Limb (tissue), 2 donors: Measurements from ENCODE around the gene PGAP1.
"Not testable (repeated sequence)": the region's sequence is repeated elsewhere in the genome, so short reads cannot be mapped to it uniquely, and the experiment has no call there.

Source experiments
- DNase-seq, 2 donors: peaks; one replicate each; pipeline ENCODE4 v3.0.0-alpha.2; 2016; ENCODE audit errors: extremely low spot score in 2 of 2

The PGAP1 gene

DNA sequence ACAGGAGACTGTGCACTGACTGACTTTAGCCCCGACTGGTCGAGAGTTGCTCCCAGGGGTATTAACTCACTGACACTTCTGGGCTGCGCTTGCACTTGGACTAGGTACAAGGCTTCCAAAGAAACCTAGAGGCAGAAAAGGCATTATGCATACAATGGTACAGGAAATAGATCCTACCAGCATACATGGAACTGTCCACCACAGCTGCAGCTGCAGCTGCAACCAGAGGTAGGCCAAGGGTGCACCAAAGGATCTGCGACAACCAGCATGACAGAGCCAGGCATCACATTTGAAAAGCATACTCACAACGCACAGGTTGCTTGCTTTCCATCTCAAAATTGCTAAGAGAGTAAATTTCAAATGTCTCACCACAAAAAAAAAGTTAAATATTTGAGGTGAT, 22.6 kb upstream of the PGAP1 start:
- DNase-seq = no peak

DNA sequence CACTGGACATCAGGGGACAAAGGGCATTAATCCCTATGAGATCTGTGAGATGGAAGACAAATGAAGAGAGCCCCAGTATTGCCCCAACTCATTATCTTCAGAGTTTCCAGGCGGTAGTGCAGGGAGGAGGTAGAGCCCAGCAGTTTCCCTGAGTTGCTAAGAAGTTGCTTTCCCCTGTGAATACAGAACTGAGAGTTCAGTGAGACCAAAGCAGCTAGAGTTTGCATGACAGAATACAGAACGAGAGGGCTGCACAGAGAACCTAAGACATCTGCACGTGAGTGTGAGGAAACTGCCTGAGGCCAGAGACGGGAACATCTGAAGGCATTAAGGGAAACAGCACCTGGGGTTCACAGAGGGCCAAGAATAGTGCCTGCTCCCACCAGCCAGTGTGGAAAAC, 18.1 kb upstream of the PGAP1 start:
- DNase-seq = no peak

DNA sequence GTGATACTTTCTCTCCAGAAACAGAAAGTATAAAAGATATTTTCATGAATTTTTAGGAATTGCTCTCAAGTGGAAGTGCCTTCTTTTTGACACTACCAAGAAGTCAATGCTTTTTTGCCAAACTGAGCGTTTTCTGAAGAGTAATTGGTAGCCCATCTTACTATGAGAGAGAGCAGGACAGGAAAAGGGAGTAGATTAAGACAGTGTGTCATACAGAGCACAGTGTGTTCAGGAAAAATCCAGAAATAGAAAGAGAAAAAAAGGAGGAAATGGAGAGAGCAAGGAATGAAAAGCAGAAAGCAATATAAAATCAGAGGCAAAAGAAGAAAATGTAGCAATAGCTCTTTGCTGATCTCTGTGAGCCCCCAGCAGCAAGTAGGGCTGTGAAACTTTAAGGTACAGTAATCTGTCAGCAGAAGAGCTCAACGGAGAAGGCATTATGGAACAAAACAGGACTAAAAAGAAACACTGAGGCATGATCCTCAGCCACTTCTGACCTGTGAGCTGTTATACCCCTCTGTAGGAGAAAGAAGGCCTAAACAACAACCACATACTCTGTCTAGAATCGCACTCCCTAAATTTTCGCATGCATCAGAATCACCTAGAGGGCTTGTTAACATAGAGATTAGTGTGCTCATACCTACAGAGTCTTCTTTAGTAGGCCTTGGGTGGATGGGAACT, 15.0 kb upstream of the PGAP1 start:
- DNase-seq = no peak

DNA sequence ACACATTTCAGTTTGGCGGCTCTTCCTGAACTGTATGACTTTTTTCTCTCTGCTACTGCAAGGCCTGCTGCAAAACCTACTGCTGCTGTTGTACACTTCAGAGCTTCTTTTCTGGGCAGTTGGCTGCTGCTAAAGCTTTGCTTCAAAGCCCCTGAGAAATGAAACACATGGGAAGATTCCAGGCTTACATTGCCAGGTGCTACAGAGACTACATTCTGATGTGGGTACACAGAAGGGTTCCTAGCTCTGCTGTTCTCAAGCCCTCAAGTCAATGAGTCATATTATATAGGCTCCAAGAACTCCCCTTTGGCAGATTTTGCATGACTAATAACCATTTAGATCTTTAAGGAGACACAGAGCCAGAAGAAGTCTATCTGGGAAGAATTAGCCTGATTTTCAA, 12.9 kb upstream of the PGAP1 start:
- DNase-seq = no peak

DNA sequence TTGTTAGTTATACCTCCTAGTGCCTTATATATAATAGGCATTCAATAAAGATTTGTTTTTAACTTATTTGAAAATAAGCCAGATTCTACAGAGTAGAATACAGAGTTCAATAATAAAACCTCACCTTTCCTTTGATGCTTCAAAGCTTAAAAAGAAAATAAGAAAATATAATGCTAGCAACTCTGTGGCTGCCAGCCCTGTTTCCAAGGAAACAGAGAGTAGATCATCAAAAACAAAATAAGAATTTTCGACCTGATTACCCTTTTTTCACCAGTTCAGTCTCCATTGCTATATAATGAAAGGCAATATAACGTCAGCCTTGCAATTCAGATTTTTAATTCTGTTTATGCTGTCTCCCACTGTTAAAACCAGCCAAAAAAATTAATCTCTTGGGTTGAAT, 8.9 kb upstream of the PGAP1 start:
- no peak for DNase-seq

DNA sequence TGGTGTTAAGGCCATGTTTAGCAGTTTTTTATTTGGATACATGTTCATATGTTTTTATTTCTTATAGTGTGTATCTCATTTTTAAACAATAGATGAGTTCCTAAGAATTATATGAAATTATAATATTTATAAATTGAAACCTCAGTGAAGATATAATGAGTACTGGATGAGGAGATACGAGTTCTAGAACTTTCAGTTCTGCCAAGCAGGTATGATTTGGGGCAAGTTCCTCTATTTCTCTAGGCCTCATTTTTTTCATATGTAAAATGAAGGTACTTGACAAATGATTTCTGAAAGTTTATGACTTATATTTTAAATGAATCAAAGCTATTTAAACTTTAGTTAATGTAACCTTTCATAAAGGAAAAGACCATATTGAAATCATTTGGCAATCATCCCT, 8.2 kb upstream of the PGAP1 start:
- DNase-seq = no peak

DNA sequence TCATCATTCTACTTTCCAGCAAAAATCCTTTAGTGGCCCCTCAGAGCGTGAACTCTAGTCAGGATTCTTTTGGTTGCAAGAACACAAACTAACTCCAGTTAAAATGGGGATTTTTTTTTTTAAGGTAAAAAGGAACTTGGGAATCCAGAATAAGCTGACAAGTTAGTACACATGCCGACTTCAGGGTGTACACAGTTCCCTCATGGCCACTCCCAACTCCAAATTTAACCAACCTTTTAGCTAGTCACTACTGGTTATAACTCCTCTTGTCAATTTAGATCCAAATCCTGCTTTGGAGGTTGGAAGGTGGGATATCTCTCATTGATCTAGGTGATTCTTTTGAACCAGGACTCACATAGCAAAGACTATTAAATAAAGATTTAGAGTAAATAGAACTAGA, 5.0 kb upstream of the PGAP1 start:
- DNase-seq = no peak

DNA sequence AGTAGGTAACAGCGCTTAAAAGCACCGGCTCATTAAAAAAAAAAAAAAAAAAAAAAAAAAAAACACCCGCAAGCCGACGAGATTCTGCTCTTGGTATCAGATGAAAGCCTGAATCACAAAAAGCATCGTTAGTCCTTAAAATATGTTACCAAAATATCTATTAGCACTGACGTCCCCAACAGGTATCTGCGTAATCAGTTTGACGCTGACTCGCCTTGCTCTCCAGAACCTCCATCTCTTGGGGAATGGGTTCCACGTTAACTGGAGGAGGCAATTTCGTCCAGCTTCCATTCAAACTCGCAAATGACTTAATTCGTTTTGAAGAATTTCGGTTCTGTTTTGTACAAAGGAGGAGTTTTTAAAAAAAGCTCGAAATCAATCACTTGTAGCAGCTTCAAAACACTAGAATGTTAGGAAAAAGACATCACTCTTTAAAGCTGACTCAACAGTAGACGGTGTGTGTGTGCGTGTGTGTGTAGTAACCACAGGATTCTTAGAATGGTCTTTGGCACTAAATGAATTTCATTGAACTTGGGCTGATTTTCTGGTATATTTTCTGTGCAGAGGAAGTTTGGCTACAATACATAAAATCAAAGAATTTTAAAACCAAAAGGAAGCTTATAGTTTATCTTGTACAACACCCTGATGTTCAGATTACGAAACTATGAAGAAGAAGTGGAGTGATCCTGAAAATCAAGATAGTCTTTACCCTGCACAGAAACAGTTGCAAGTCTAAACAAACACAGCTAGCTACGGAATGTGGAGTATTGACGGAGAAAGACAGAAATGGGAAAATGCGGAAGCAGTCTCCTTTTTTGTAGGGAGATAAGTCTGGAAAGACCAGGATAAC, 1.1 kb upstream of the PGAP1 start:
- DNase-seq = peak; percentile 16 to 35

DNA sequence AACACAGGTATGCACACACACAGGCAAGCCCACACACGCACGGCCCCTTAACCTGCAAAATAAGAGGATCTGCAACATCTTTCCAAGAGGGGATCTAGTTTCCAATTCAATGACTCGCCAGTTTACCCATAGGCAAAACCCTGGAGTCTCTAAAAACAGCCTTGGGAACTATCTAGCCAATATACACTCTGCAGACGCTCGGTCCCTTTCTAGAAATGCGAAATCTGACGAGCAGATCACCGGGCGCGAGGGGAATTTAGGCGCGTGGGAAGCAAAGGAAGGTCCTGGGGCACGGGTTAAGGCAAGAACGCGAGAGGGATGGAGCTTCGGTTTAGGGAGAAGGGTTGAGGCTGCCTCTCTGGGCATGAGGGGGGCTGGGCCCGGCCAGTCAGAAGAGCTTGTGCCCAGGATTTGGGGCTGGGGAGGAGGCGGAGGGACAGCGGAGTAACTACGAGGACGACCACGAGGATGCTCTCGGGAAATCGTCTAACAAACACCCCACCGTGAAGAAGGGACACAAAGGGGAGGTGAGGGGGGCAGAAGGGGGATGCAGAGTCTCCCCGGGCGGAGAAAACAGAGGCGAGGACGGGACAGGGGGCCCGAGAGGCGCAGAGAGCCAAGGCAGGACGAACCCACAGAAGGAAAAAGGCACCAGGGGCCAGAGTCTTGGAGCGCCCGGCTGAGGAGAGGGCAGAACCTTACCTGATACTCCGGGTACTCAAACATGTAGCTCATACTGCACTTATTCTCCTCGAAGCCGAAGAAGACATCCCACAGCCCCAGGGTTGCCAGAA, 542 bp downstream of the PGAP1 start:
- peak; percentile 31 to 72 for DNase-seq

DNA sequence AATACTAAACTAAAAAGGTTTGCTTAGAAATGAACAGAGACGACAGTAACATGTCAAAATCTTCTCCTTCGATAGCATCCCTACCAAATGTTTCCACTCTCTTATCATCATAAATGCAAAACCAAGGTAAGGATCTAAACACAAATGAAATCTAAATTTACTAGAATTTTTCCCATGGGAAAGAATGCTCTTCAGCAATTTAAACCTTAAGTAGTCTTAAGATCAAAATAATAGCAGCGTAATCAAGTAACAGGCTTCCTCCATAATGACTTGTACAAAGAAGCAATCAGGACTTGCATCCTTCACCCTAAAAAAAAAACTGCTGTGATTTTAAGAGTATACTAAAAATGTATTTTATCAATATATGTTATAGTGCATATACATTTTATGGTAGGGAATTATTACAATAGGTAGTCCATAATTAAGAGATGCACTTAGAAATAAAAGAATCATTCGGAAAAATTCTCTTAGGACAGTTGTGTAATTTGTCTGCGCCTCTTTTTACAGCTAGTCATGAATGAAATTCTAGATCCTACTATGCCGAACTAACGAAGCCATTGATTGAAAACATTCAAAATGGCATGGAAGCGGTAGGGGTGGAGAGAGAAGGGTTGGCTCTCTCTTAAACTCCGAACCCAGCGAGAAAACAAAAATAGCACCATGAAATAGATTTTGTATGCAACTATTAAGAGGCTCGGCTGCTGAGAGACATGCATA, 1.3 kb downstream of the PGAP1 start:
- peak in 1 of 2 donors; percentile 22 for DNase-seq

DNA sequence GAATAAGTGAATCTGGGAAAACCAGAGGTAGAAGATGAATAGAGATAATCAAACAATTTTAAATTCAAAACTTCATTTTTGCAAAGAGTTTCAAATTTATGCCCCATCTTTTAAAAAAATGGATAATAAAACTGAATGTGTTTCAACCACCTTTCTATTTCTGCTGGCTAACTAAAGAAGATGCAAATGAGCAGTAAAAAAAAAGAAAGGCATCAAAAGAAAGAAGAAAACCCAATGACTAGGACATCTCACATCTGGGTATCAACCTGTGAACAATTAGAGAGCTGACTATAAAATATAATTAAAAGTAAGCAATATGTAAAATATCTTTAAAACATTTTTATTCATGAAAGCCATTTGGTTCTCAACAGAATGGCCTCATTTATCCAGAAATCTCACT, 2.5 kb downstream of the PGAP1 start:
- DNase-seq = no peak

DNA sequence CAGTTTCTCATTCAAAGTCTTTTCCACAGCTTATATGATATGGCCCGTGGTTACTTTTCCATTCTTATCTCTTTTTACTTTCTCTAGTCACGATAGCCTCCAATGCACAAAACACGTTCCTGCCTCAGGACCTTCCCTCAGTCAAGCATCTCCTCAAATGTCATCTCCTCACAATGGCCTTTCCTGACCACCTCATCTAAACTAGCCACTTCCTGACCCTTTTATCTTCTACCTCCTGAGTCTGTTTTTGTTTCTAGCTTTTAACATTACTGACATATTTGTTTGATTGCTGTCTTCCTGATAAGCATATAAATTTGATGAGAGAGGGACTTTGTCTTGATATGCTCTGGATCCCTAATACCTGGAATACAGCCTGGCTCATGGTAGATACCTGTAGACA, 7.6 kb downstream of the PGAP1 start:
- no peak for DNase-seq

DNA sequence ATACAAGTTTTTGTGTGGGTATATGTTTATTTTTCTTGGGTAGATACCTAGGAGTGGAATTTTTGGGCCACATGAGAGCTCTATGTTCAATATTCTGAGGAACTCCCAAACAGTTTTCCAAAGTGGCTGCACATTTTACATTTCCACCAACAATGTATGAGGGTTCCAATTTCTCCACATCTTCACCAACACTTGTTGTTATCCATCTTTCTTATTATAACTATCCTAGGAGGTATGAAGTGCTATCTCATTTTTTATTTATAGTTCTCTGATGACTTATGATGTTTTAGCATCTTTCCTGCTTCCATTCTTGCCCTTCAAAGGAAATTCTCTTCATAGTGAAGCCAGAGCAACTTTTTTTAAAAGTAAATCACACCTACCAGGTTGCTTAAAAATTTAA, 8.7 kb downstream of the PGAP1 start:
- no peak for DNase-seq

DNA sequence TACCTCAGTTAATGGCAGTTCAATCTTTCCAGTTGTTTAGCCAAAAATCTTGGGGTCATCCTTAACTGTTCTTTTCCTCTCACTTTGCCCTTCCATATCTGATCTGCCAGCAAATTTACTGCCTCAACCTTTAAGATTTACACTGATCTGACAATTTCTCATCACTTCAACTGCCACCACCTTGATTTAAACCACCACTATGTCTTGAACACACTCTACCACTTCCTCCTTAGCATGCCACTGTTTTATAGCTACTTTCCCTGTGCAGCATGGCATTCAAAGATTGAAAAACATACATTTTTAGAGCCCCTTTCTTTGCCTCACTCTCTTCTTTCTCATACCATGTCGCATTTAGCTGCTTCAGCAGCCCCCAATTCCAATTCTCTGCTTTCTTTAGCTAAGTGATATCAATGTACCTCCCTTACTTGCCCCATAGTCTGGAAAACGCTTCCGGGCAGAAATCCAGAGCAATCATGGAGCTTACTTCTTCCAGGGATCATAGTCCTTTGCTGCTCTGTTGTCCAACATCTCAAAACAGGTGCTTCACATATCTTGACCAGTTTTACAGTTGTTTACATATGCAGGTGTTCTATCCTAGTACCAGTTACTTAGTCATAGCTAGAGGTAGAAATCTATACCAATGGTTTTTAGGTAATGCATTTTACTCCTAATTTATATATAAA, 10.9 kb downstream of the PGAP1 start:
- DNase-seq = no peak

DNA sequence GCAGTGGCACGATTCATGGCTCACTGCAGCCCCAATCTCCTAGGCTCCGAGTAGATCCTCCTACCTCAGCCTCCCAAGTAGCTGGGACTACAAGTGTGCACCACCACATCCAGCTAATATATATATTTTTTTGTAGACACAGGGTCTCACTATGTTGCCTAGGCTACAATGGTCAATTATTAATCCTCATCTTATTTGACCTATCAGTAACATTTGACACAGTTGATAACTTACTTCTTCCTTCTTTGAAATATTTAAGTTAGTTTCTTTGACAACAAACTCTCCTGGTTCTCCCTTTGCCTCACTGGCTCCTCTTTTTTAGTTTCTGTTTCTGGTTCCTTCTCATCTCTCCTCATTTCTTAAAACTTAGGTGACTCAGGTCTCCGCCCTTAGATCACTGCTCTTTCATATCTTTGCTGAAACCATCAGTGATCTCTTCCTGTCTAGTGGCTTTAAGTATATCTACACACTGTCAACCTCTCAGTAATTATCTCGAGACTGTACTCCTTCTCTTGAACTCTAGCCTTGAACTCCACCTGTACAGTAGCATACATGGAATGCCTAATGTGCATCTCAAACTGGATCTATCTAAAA, 11.5 kb downstream of the PGAP1 start:
- DNase-seq = no peak

DNA sequence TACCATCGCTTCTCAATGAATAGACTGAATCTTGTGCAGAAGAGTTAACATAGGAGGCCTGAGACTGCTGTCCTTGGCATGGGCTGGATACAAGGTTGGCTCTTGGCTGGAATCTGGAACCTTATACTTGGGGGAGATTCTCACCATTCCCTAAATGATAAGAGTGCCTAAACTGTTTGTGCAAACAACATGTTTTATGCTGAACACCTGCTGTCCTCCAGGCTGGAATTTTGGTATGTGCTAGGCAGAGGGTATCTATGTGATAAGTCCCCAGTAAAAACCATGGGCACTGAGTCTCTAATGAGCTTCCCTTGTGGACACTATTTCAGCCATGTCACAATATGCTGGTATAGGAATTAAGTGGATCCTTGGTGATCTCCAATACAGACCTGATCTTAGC, 12.8 kb downstream of the PGAP1 start:
- no peak for DNase-seq

DNA sequence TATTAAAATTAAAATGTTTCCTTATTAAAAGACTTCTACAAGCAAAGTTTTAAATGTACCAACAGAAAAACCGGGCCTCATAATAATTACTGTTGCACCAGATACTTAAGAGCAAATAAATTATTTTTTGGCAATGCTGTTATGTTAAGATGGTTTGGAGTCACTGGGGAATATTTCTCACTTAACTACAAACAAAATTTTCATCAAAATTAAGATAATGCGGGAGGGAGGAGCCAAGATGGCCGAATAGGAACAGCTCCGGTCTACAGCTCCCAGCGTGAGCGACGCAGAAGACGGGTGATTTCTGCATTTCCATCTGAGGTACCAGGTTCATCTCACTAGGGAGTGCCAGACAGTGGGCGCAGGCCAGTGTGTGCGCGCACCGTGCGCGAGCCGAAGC, 21.1 kb downstream of the PGAP1 start:
- DNase-seq = not testable (repeated sequence)

DNA sequence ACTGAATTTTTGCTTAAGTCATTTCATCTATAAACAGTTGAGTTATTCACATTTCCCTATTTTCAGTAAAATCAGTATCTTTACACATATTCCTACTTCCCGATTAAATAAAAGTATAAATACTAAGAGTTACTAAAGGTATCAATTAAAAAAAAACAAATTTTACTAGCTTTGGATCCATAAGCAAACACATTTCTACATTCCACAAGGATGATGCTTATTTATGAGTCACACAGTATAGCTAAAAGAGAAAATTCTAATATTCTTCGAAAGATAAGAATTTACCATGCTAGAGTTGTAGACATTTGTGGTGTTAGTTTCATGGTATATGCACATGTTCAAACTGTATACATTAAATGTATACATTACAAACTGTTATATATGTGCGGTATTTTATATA, 23.7 kb downstream of the PGAP1 start:
- DNase-seq = no peak

DNA sequence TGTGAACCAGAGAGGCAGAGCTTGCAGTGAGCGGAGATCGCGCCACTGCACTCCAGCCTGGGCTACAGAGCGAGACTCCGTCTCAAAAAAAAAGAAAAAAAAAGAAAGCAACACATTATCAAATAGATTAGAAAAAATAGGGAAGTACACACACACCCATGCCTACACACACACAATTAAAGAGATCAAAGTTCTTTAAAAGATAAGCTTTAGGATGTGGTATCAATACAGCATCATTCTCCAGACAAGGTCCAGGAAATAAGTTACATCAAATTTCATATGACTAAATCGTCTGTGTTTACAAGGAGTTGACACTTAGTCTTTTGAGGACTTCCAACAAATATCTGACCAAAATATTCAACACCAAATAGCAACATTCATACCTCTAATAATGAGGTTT, 25.7 kb downstream of the PGAP1 start:
- DNase-seq = no peak

DNA sequence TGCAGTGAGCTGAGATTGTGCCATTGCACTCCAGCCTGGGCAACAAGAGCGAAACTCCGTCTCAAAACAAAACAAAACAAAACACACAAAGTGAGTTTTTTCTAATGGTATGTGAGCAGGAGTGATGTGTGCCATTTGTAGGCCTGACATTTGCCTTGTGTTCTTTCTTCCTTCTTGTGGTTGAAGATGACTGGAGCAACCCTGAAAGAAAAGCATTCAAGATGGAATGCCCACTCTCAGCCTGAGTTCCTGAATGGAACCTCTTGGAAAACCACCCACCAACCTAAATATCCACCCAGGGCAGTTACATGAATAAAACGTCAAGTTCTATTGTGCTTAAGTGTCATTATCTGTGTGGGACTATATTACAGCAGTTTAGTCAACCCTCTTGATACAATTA, 26.5 kb downstream of the PGAP1 start:
- DNase-seq = no peak

DNA sequence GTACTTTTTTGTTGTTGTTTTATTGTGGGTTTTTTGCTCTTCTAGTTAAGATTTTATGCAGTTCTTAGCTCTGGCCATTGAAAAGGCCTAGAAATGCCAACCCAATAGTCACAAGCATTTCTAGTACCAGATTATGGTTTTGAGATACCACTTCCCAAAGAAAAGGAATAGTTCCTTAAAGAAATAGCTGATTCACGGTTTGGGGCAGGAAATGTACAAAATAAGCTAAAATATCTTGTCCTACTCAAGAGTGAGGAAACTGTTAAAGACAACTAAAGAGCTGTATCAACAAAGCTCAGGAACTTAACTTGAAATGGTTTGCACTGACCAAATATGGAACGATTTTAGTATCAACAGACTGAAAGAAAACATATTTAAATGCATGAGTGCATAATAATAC, 35.4 kb downstream of the PGAP1 start:
- DNase-seq = no peak
